K562 (cell line): ENCODE measurements around the gene BBLN. TPM values are rescaled to one million over a fixed set of nuclear protein-coding genes. Genes with fewer than 3 reads are reported as not detected.

Source experiments
- AFF4 ChIP-seq: sonication (generic); formaldehyde crosslinking; IDR thresholded peaks from 2 replicates; pipeline ENCODE4 v1.8.0; 2023; ENCODE audit warnings: mild to moderate bottlenecking, missing genetic modification reagents
- CTCF ChIP-seq, 3 experiments: IDR thresholded peaks in 2 of 3; conservative IDR thresholded peaks in 1 of 3; 2 replicates each; pipeline ENCODE4 v1.5.1; 2011 to 2012; ENCODE audit warnings: low read length in 3 of 3, mild to moderate bottlenecking in 3 of 3, control low read depth in 2 of 3, improper control_type of control experiment in 1 of 3, inconsistent platforms in 1 of 3, low read depth in 1 of 3, mixed read lengths in 1 of 3, moderate library complexity in 1 of 3; ENCODE audit not compliant: insufficient read depth in 2 of 3
- ELF4 ChIP-seq: fragments of 450-650 bp; formaldehyde crosslinking; IDR thresholded peaks from 2 replicates; pipeline ENCODE4 v1.4.0; 2022; ENCODE audit warnings: missing genetic modification characterization
- EWSR1 ChIP-seq: fragments of 450-650 bp; IDR thresholded peaks from 2 replicates; pipeline ENCODE4 v1.6.1; 2018; ENCODE audit warnings: borderline replicate concordance, mild to moderate bottlenecking, low read depth, moderate library complexity; ENCODE audit not compliant: partially characterized antibody
- GTF3C2 ChIP-seq: IDR thresholded peaks from 3 replicates; pipeline ENCODE4 v1.6.1; 2011; ENCODE audit warnings: borderline replicate concordance, mild to moderate bottlenecking, moderate library complexity; ENCODE audit not compliant: insufficient read length; ENCODE audit errors: extremely low read depth
- HMGXB4 ChIP-seq: sonication (generic); formaldehyde crosslinking; IDR thresholded peaks from 2 replicates; pipeline ENCODE4 v1.8.1; 2023; ENCODE audit warnings: mild to moderate bottlenecking, missing genetic modification reagents
- HNRNPH1 ChIP-seq: fragments of 200-400 bp; formaldehyde crosslinking; optimal IDR thresholded peaks from 2 replicates; pipeline ENCODE3; 2017; ENCODE audit warnings: low read depth, mild to moderate bottlenecking, low read length, moderate library complexity
- KLF6 ChIP-seq: fragments of 250-450 bp; sonication (Bioruptor Pico); IDR thresholded peaks from 2 replicates; pipeline ENCODE4 v1.4.0; 2020; ENCODE audit warnings: mild to moderate bottlenecking, moderate library complexity, borderline replicate concordance
- L3MBTL2 ChIP-seq: fragments of 450-650 bp; IDR thresholded peaks from 2 replicates; pipeline ENCODE4 v1.6.1; 2016; ENCODE audit warnings: mild to moderate bottlenecking, moderate library complexity
- MCM2 ChIP-seq: fragments of 450-650 bp; IDR thresholded peaks from 2 replicates; pipeline ENCODE4 v1.6.1; 2017; ENCODE audit warnings: low read depth, mild to moderate bottlenecking
- NR4A1 ChIP-seq, 2 experiments: fragments of 250-450 bp in 1 of 2; fragments of 450-650 bp in 1 of 2; sonication (Bioruptor Pico) in 1 of 2; IDR thresholded peaks; 2 replicates each; pipeline versions ENCODE4 v1.4.0 to v1.6.1; 2016 to 2020; ENCODE audit warnings: mild to moderate bottlenecking in 2 of 2, missing compliant biosample characterization in 1 of 2, missing genetic modification characterization in 1 of 2, moderate library complexity in 1 of 2
- NUFIP1 ChIP-seq: fragments of 450-650 bp; IDR thresholded peaks from 2 replicates; pipeline ENCODE4 v1.6.1; 2018; ENCODE audit not compliant: partially characterized antibody
- RHOXF2B ChIP-seq: fragments of 250-450 bp; sonication (Bioruptor Pico); conservative IDR thresholded peaks from 2 replicates; pipeline ENCODE4 v1.5.1; 2021
- RUNX1 ChIP-seq: sonication (generic); IDR thresholded peaks from 2 replicates; pipeline ENCODE4 v1.6.1; 2016; ENCODE audit warnings: antibody characterized with exemption, low read depth
- SMARCA5 ChIP-seq: fragments of 450-650 bp; IDR thresholded peaks from 2 replicates; pipeline ENCODE4 v1.6.1; 2016
- STAG1 ChIP-seq: sonication (generic); formaldehyde crosslinking; IDR thresholded peaks from 2 replicates; pipeline ENCODE4 v1.5.0; 2020; ENCODE audit warnings: missing genetic modification reagents, borderline replicate concordance
- ZNF76 ChIP-seq: fragments of 250-450 bp; sonication (Bioruptor Pico); IDR thresholded peaks from 2 replicates; pipeline ENCODE4 v1.4.0; 2020; ENCODE audit warnings: mild to moderate bottlenecking, moderate library complexity, borderline replicate concordance
- polyA plus RNA-seq, 8 experiments: library from polyadenylated mRNA; depleted of rRNA in 4 of 8; stranded (reverse) in 5 of 8; unstranded in 3 of 8; fragments of >200 nt; fragmentation: Nextera tagmentation in 2 of 8; fragmentation: Illumina TruSeq in 1 of 8; extraction: Ambion mirVana in 2 of 8; extraction: Trizol in 1 of 8; gene quantifications; 2 replicates each; pipeline versions ENCODE4 v1.2.1 to v1.2.3, GENCODE V29; 2011 to 2014; ENCODE audit warnings: inconsistent platforms in 1 of 8, missing spikeins in 1 of 8
- total RNA-seq, 7 experiments: library from RNA; depleted of rRNA in 6 of 7; stranded (reverse); fragments of >200 nt in 6 of 7; fragmentation: Illumina TruSeq in 2 of 7; extraction: Trizol in 2 of 7; gene quantifications; 2 replicates each; pipeline versions ENCODE4 v1.2.1 to v1.2.3, GENCODE V29; 2011 to 2021; ENCODE audit warnings: low replicate concordance in 1 of 7

Gene BBLN
- total and polyA plus RNA-seq, 9 of the 15 experiments (the other 6 are each of a cell fraction or from before 2014, with no cell fraction given) = 4.2 to 331 (median 87.1) TPM

- TF ChIP-seq STAG1 (CRISPR knock-in tag) = no peak
- TF ChIP-seq RHOXF2B (CRISPR knock-in tag) = no peak
- TF ChIP-seq ELF4 (CRISPR knock-in tag) = peak; percentile 87; the same call in 1 of the 2 replicates
- TF ChIP-seq MCM2 = no peak
- no peak for TF ChIP-seq L3MBTL2
- TF ChIP-seq GTF3C2 = no peak
- peak; percentile 67; the same call in 1 of the 2 replicates for TF ChIP-seq ZNF76 (CRISPR knock-in tag)
- no peak for TF ChIP-seq RUNX1
- no peak for TF ChIP-seq AFF4 (CRISPR knock-in tag)
- TF ChIP-seq HMGXB4 = peak; percentile 99
- TF ChIP-seq EWSR1 = no peak
- no peak for TF ChIP-seq HNRNPH1
- peak; percentile 87 to 97 (median 95) for TF ChIP-seq CTCF (IDR thresholded peaks at IDR 0.05 in 2 of 3, conservative IDR thresholded peaks at IDR 0.05 in 1 of 3; ENCODE audit: insufficient read depth in 2 of 3, low read depth in 1 of 3, low read length in 3 of 3)
- no peak for TF ChIP-seq NUFIP1
- TF ChIP-seq NR4A1 (CRISPR knock-in tag; IDR thresholded peaks at IDR 0.05) = peak; percentile 93; the same call in 1 of the 2 replicates
- TF ChIP-seq NR4A1 (tag; IDR thresholded peaks at IDR 0.05) = peak; percentile 85
- peak; percentile 66; the same call in 1 of the 2 replicates for TF ChIP-seq KLF6 (CRISPR knock-in tag)
- no peak for TF ChIP-seq SMARCA5
Observed at GRCh38 chr9:128191406-128192046, 31.5 kb downstream of the BBLN start, which contains the start of gene CIZ1 (continued).
